GM18526 (cell line): ENCODE results near the gene LILRB3.

Experiments
- POLR2A ChIP-seq: IDR thresholded peaks from 3 replicates; pipeline ENCODE4 v1.6.1; 2011; ENCODE audit not compliant: insufficient read length; ENCODE audit errors: extremely low read depth

LILRB3 gene

GRCh38 chr19:54207983-54208783, 14.6 kb downstream of the LILRB3 start:
- peak; percentile 54 for TF ChIP-seq POLR2A

GRCh38 chr19:54207676-54207982, 15.2 kb downstream of the LILRB3 start:
- TF ChIP-seq POLR2A = no peak

- no peak for TF ChIP-seq POLR2A
Observed at GRCh38 chr19:54206831-54207177, 16.0 kb downstream of the LILRB3 start.

GRCh38 chr19:54206030-54206830, 16.6 kb downstream of the LILRB3 start:
- TF ChIP-seq POLR2A = no peak

GRCh38 chr19:54204767-54205468, 17.9 kb downstream of the LILRB3 start:
- no peak for TF ChIP-seq POLR2A

- no peak for TF ChIP-seq POLR2A
Observed at GRCh38 chr19:54203151-54203611, 19.6 kb downstream of the LILRB3 start.

- no peak for TF ChIP-seq POLR2A
Observed at GRCh38 chr19:54201980-54202379, 20.8 kb downstream of the LILRB3 start.

GRCh38 chr19:54201172-54201701, 21.6 kb downstream of the LILRB3 start:
- no peak for TF ChIP-seq POLR2A

- TF ChIP-seq POLR2A = no peak
Observed at GRCh38 chr19:54199401-54199800, 23.4 kb downstream of the LILRB3 start.

GRCh38 chr19:54197121-54197520, 25.7 kb downstream of the LILRB3 start:
- no peak for TF ChIP-seq POLR2A

- TF ChIP-seq POLR2A = no peak
Observed at GRCh38 chr19:54196536-54196935, 26.3 kb downstream of the LILRB3 start.

GRCh38 chr19:54193011-54193410, 29.8 kb downstream of the LILRB3 start:
- TF ChIP-seq POLR2A = no peak

GRCh38 chr19:54191811-54192453, 30.9 kb downstream of the LILRB3 start:
- no peak for TF ChIP-seq POLR2A

- peak; percentile 65 for TF ChIP-seq POLR2A
Observed at GRCh38 chr19:54191011-54191810, 31.6 kb downstream of the LILRB3 start, which contains the start of gene TSEN34. TSS of gene TSEN34 (plus strand) at chr19:54191308. CDS start at chr19:54191365, 57 bp downstream.
